ENCODE results near the gene TMC5. TPM values are rescaled to one million over a fixed set of nuclear protein-coding genes. Genes with fewer than 3 reads are reported as not detected.

TMC5 gene
- polyA plus RNA-seq, 1 of the 3 experiments (the other 2 are of a cell fraction): not detected

DNA sequence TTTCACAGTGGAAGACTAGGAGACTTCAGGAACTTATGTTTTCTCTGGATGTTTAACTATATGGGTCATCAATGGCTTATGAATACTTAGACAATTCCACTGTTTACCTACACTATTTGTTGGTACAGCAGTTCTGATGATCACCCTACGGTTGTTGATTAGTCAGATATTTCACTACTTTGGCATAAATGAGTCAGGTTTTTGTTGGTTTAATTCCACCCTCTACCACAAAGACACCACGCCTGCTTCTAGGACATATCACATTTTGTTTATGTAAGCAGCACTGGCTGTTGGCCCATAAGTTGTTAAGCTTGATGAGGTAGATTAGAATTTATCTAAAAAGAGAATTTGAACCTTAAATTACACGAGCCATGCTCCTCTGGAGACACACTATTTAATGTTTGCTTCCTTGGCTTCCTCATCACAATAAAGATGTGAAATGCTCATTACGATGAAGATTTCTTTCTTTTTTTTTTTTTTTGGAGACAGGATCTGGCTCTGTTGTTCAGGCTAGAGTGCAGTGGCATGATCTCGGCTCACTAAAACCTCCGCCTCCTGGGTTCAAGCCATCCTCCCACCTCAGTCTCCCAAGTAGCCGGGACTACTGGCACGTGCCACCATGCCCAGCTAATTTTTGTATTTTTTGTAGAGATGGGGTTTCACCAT lies 99.9 kb downstream of the TMC5 start:
- no peaks in the 10 kb centered on the region for H3K27me3 ChIP-seq (ENCODE audit: insufficient read depth)
- H3K27ac ChIP-seq (ENCODE audit: low read depth in 2 of 2, low read length in 1 of 2): no peak overlapping the region
- H3K4me3 ChIP-seq (ENCODE audit: low read depth in 2 of 2, low read length in 1 of 2): no peak overlapping the region
- ChIA-PET POLR2A (no interaction called here), CTCF (interaction anchor here (1.7 to 5.4 kb wide), 3 partner anchors 14 to 129 kb away, joined by 4 to 26 read pairs (median 6); no protein-coding TSS in a partner anchor)
- no peaks in the 10 kb centered on the region for H3K9me3 ChIP-seq
- peaks cover 34 to 43% of the 10 kb centered on the region in 2 experiments for H3K36me3 ChIP-seq (replicated peaks in 1 of 2; ENCODE audit: control insufficient read depth in 1 of 2, insufficient read depth in 2 of 2, low read length in 1 of 2)
- TF ChIP-seq, protein P1, sequence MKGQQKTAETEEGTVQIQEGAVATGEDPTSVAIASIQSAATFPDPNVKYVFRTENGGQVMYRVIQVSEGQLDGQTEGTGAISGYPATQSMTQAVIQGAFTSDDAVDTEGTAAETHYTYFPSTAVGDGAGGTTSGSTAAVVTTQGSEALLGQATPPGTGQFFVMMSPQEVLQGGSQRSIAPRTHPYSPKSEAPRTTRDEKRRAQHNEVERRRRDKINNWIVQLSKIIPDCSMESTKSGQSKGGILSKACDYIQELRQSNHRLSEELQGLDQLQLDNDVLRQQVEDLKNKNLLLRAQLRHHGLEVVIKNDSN (IDR thresholded peaks at IDR 0.05; ENCODE audit: borderline replicate concordance, low read depth): no peak
- TF ChIP-seq RFX5 (IDR thresholded peaks at IDR 0.05; ENCODE audit: low read length) (no peak), JUND (IDR thresholded peaks at IDR 0.05) (no peak), CHD2 (IDR thresholded peaks at IDR 0.05; ENCODE audit: low read length, partially characterized antibody) (no peak), RXRA (IDR thresholded peaks at IDR 0.05; ENCODE audit: borderline replicate concordance, low read depth) (no peak), ZBTB33 (IDR thresholded peaks at IDR 0.05; ENCODE audit: borderline replicate concordance, low read depth) (no peak)
- peaks cover 8% of the 10 kb centered on the region for H3F3A ChIP-seq (replicated peaks; ENCODE audit: insufficient read depth)
- H3K9ac ChIP-seq: no peak overlapping the region
- peaks cover 42% of the 10 kb centered on the region for H3K79me2 ChIP-seq (ENCODE audit: insufficient read depth)
- H3K4me1 ChIP-seq (ENCODE audit: control insufficient read depth in 1 of 2, insufficient read depth in 2 of 2, low read depth in 1 of 2, low read length in 1 of 2): peaks cover 0 to 14% of the 10 kb centered on the region in 2 experiments; a peak in 3 of 4 replicates
- H3K9me2 ChIP-seq: no peaks in the 10 kb centered on the region
- WGBS (ENCODE audit: low lambda C conversion rate): 90% methylated on average over 8 of the region's 8 CpGs
- H4K20me1 ChIP-seq (ENCODE audit: insufficient read depth): no peaks in the 10 kb centered on the region
- no peak for DNase-seq
- H3K4me2 ChIP-seq: no peak overlapping the region
- no peak overlapping the region for H2AFZ ChIP-seq (ENCODE audit: low read depth)

DNA sequence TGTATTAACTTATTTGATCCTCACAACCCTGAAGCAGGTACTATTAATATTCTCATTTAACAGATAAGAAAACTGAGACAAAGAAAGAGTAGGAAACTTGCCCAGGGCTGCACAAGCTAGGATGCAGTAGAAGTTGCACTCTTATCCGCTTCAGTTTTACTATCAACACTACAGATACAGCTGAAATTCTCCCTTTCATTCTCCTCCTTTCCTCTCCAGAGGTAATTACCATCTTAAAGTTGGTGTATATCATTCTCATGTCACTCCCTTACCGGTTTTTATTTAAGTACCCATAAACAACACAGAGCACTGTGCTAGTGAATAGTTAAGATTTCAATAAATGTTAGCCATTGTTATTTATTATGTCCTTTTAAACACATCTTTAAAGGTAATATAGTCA lies 100.7 kb downstream of the TMC5 start:
- H4K20me1 ChIP-seq (ENCODE audit: insufficient read depth): no peaks in the 10 kb centered on the region
- no peak overlapping the region for H3K4me2 ChIP-seq
- no peak overlapping the region for H2AFZ ChIP-seq (ENCODE audit: low read depth)
- no peak overlapping the region for H3K9ac ChIP-seq
- H3K4me1 ChIP-seq (ENCODE audit: control insufficient read depth in 1 of 2, insufficient read depth in 2 of 2, low read depth in 1 of 2, low read length in 1 of 2): peaks cover 0 to 15% of the 10 kb centered on the region in 2 experiments; a peak in 3 of 4 replicates
- H3K9me2 ChIP-seq: no peaks in the 10 kb centered on the region
- H3K4me3 ChIP-seq (ENCODE audit: low read depth in 2 of 2, low read length in 1 of 2): no peak overlapping the region
- H3F3A ChIP-seq (replicated peaks; ENCODE audit: insufficient read depth): peaks cover 12% of the 10 kb centered on the region
- POLR2A ChIA-PET: no interaction called here
- H3K27me3 ChIP-seq (ENCODE audit: insufficient read depth): no peaks in the 10 kb centered on the region
- 74% methylated on average over 2 of the region's 2 CpGs for WGBS (ENCODE audit: low lambda C conversion rate)
- H3K27ac ChIP-seq (ENCODE audit: low read depth in 2 of 2, low read length in 1 of 2): no peak overlapping the region
- H3K36me3 ChIP-seq (replicated peaks in 1 of 2; ENCODE audit: control insufficient read depth in 1 of 2, insufficient read depth in 2 of 2, low read length in 1 of 2): peaks cover 28 to 35% of the 10 kb centered on the region in 2 experiments
- H3K79me2 ChIP-seq (ENCODE audit: insufficient read depth): peaks cover 42% of the 10 kb centered on the region
- DNase-seq: no peak
- CTCF ChIA-PET: interaction anchor here (1.7 to 5.4 kb wide), 2 partner anchors 15 to 129 kb away, joined by 6 to 26 read pairs; no protein-coding TSS in a partner anchor
- no peaks in the 10 kb centered on the region for H3K9me3 ChIP-seq
- TF ChIP-seq, protein P1 (IDR thresholded peaks at IDR 0.05; ENCODE audit: borderline replicate concordance, low read depth): no peak
- TF ChIP-seq FOXJ3 (CRISPR knock-in tag; IDR thresholded peaks at IDR 0.05) (no peak), PBX3 (IDR thresholded peaks at IDR 0.05) (no peak), MEF2A (IDR thresholded peaks at IDR 0.05; ENCODE audit: borderline replicate concordance, low read depth) (no peak), SMC3 (IDR thresholded peaks at IDR 0.05; ENCODE audit: low read depth, low read length) (no peak), GABPA (IDR thresholded peaks at IDR 0.05; ENCODE audit: low read depth) (no peak), EZH2phosphoT487 (IDR thresholded peaks at IDR 0.05; ENCODE audit: borderline replicate concordance, low read depth) (no peak), FOSL2 (IDR thresholded peaks at IDR 0.05; ENCODE audit: borderline replicate concordance, low read depth) (no peak), NRF1 (IDR thresholded peaks at IDR 0.05; ENCODE audit: low read depth, low read length) (no peak), TAF1 (IDR thresholded peaks at IDR 0.05; ENCODE audit: borderline replicate concordance, low read depth, low read length) (no peak), TCF12 (IDR thresholded peaks at IDR 0.05) (no peak), EP300 (IDR thresholded peaks at IDR 0.05; ENCODE audit: borderline replicate concordance in 1 of 2, low read depth in 1 of 2, low read length in 1 of 2) (no peak), REST (IDR thresholded peaks at IDR 0.05; ENCODE audit: low read depth, low read length) (no peak), TEAD4 (IDR thresholded peaks at IDR 0.05; ENCODE audit: borderline replicate concordance, insufficient read depth) (no peak)

Measured in SK-N-SH (cell line).